H9 (cell line): ENCODE measurements around the gene SYT3. TPM values are rescaled to one million over a fixed set of nuclear protein-coding genes. Genes with fewer than 3 reads are reported as not detected.

Source experiments
- DNase-seq: peaks from one replicate; pipeline ENCODE4 v3.0.0-alpha.2; 2017
- H2AFZ ChIP-seq: one replicate; pipeline ENCODE4 v1.6.1; 2013; ENCODE audit warnings: mild to moderate bottlenecking, low read length, control low read depth, moderate library complexity
- H2AK5ac ChIP-seq: 2 replicates; pipeline ENCODE4 v1.6.1; 2013; ENCODE audit warnings: low read length, control low read depth, mixed read lengths; ENCODE audit not compliant: insufficient read length
- H2BK120ac ChIP-seq: one replicate; pipeline ENCODE4 v1.6.1; 2013; ENCODE audit warnings: low read depth, mild to moderate bottlenecking, low read length, control low read depth, inconsistent platforms; ENCODE audit not compliant: poor library complexity, severe bottlenecking
- H2BK12ac ChIP-seq: 2 replicates; pipeline ENCODE4 v1.6.1; 2013; ENCODE audit warnings: low read length, control low read depth, mixed read lengths, low read depth; ENCODE audit not compliant: insufficient read length
- H2BK15ac ChIP-seq: 2 replicates; pipeline ENCODE4 v1.6.1; 2013; ENCODE audit warnings: low read depth, low read length, control low read depth
- H2BK20ac ChIP-seq: one replicate; pipeline ENCODE4 v1.6.1; 2013; ENCODE audit warnings: low read depth, mild to moderate bottlenecking, low read length, control low read depth, inconsistent platforms; ENCODE audit not compliant: poor library complexity, severe bottlenecking
- H2BK5ac ChIP-seq: 2 replicates; pipeline ENCODE4 v1.6.1; 2013; ENCODE audit warnings: low read length, control low read depth, mixed read lengths; ENCODE audit not compliant: insufficient read length
- H3K14ac ChIP-seq: 2 replicates; pipeline ENCODE4 v1.6.1; 2013; ENCODE audit warnings: low read length, control low read depth; ENCODE audit not compliant: insufficient read depth
- H3K18ac ChIP-seq: 2 replicates; pipeline ENCODE4 v1.6.1; 2013; ENCODE audit warnings: low read depth, mild to moderate bottlenecking, mixed read lengths, low read length, control low read depth; ENCODE audit not compliant: insufficient read length
- H3K23ac ChIP-seq: 2 replicates; pipeline ENCODE4 v1.6.1; 2013; ENCODE audit warnings: low read length, control low read depth, mixed read lengths, low read depth; ENCODE audit not compliant: insufficient read length
- H3K23me2 ChIP-seq: 2 replicates; pipeline ENCODE4 v1.6.1; 2013; ENCODE audit warnings: low read depth, mild to moderate bottlenecking, mixed read lengths, low read length, control low read depth; ENCODE audit not compliant: insufficient read length, poor library complexity, severe bottlenecking
- H3K27ac ChIP-seq: 2 replicates; pipeline ENCODE4 v1.5.1; 2013; ENCODE audit warnings: low read length, control low read depth, mixed read lengths, low read depth; ENCODE audit not compliant: insufficient read length
- H3K27me3 ChIP-seq: 2 replicates; pipeline ENCODE4 v1.6.1; 2013; ENCODE audit warnings: low read length, control low read depth, inconsistent platforms; ENCODE audit not compliant: insufficient read depth
- H3K4ac ChIP-seq: 2 replicates; pipeline ENCODE4 v1.6.1; 2013; ENCODE audit warnings: low read depth, mild to moderate bottlenecking, control low read depth, inconsistent platforms, low read length, moderate library complexity
- H3K4me1 ChIP-seq: 2 replicates; pipeline ENCODE4 v1.6.1; 2013; ENCODE audit warnings: low read length, control low read depth, inconsistent platforms; ENCODE audit not compliant: insufficient read depth
- H3K4me2 ChIP-seq: 2 replicates; pipeline ENCODE4 v1.6.1; 2013; ENCODE audit warnings: low read length, control low read depth, mixed read lengths; ENCODE audit not compliant: insufficient read length, insufficient read depth
- H3K56ac ChIP-seq: 2 replicates; pipeline ENCODE4 v1.6.1; 2013; ENCODE audit warnings: low read depth, mild to moderate bottlenecking, mixed read lengths, low read length, control low read depth; ENCODE audit not compliant: insufficient read length
- H3K79me1 ChIP-seq: 2 replicates; pipeline ENCODE4 v1.6.1; 2013; ENCODE audit warnings: low read depth, mild to moderate bottlenecking, moderate library complexity, low read length, control low read depth, inconsistent platforms; ENCODE audit not compliant: insufficient read depth, poor library complexity, severe bottlenecking
- H3K79me2 ChIP-seq: 2 replicates; pipeline ENCODE4 v1.6.1; 2013; ENCODE audit warnings: low read length, control low read depth, inconsistent platforms; ENCODE audit not compliant: insufficient read depth
- H3K9ac ChIP-seq: 2 replicates; pipeline ENCODE4 v1.6.1; 2013; ENCODE audit warnings: low read length, control low read depth, mixed read lengths; ENCODE audit not compliant: insufficient read length; ENCODE audit errors: extremely low read depth
- H3K9me3 ChIP-seq: one replicate; pipeline ENCODE4 v1.6.1; 2013; ENCODE audit warnings: low read depth, low read length, inconsistent platforms; ENCODE audit not compliant: control insufficient read depth
- H3T11ph ChIP-seq: one replicate; pipeline ENCODE4 v1.6.1; 2013; ENCODE audit warnings: mild to moderate bottlenecking, low read length, control low read depth, inconsistent platforms
- H4K20me1 ChIP-seq: one replicate; pipeline ENCODE4 v1.6.1; 2013; ENCODE audit not compliant: control insufficient read depth, insufficient read length, insufficient read depth
- H4K5ac ChIP-seq: 2 replicates; pipeline ENCODE4 v1.6.1; 2013; ENCODE audit warnings: low read depth, mild to moderate bottlenecking, mixed read lengths, low read length, control low read depth; ENCODE audit not compliant: insufficient read length
- H4K8ac ChIP-seq: replicated peaks from 2 replicates; pipeline ENCODE4 v1.6.1; 2013; ENCODE audit warnings: low read length, control low read depth, mixed read lengths, low read depth; ENCODE audit not compliant: insufficient read length
- H4K91ac ChIP-seq: 2 replicates; pipeline ENCODE4 v1.6.1; 2013; ENCODE audit warnings: low read depth, mild to moderate bottlenecking, moderate library complexity, mixed read lengths, low read length, control low read depth; ENCODE audit not compliant: insufficient read length
- H3K27ac Mint-ChIP-seq, 3 experiments: 2 replicates in 2 of 3; 3 replicates in 1 of 3; pipeline ENCODE4 v1.8.0; 2020 to 2021; ENCODE audit warnings: mixed read lengths in 3 of 3, mild to moderate bottlenecking in 1 of 3, moderate library complexity in 1 of 3
- H3K27me3 Mint-ChIP-seq: 2 replicates; pipeline ENCODE4 v1.8.0; 2021; ENCODE audit warnings: low read depth, mild to moderate bottlenecking, moderate library complexity, mixed read lengths
- H3K36me3 Mint-ChIP-seq, 3 experiments: 2 replicates in 2 of 3; 3 replicates in 1 of 3; pipeline ENCODE4 v1.8.0; 2020 to 2021; ENCODE audit warnings: low read depth in 3 of 3, mixed read lengths in 3 of 3; ENCODE audit not compliant: insufficient read depth in 1 of 3
- H3K4me1 Mint-ChIP-seq, 2 experiments: 2 replicates each; pipeline ENCODE4 v1.8.0; 2020; ENCODE audit warnings: mixed read lengths in 2 of 2
- H3K4me3 Mint-ChIP-seq, 2 experiments: 2 replicates in 1 of 2; 3 replicates in 1 of 2; pipeline ENCODE4 v1.8.0; 2020 to 2021; ENCODE audit warnings: mild to moderate bottlenecking in 2 of 2, mixed read lengths in 2 of 2, moderate library complexity in 1 of 2
- H3K9me3 Mint-ChIP-seq, 2 experiments: 2 replicates in 1 of 2; 3 replicates in 1 of 2; pipeline ENCODE4 v1.8.0; 2020; ENCODE audit warnings: mild to moderate bottlenecking in 2 of 2, mixed read lengths in 2 of 2, moderate library complexity in 1 of 2
- CTCF ChIP-seq: fragments of 200-600 bp; sonication (generic); conservative IDR thresholded peaks from 3 replicates; pipeline ENCODE4 v1.8.0; 2021; ENCODE audit warnings: antibody characterized with exemption, mild to moderate bottlenecking
- WGBS: extraction: QIAGEN DNeasy Blood & Tissue Kit; methylation state at CpG from one replicate; pipeline ENCODE4 v1.1.7; 2013; ENCODE audit warnings: missing lambda C conversion rate, low lambda C conversion rate, mixed read lengths; ENCODE audit not compliant: insufficient read length; ENCODE audit errors: extremely low coverage; 5-methylcytosine and 5-hydroxymethylcytosine counted together
- total RNA-seq: library from RNA; stranded (reverse); gene quantifications from 2 replicates; pipeline ENCODE4 v1.2.1, GENCODE V29; 2021

SYT3 gene
- total RNA-seq, 1 experiment from 2014 or later, result 3.1 TPM

DNA sequence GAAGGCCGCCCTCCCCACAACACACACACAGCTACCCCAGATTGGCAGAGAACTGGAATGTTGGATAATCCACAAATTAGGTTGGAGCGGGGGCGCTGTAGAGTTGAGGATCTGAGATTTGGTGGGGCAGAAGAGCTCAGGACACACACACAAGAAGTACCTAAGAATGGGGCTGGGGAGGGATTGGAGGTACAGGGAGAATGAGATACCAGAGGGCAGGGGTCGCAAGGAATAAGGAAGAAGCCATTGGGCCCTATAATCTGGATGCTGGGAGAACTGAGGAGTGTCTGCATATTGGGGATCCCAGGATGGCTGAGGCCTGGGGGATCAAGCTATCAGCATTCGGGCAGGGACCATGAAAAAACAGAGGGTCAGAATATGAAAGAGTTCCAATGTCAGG lies 11.5 kb downstream of the SYT3 start:
- no peak overlapping the region for H3K9ac ChIP-seq
- H3K79me1 ChIP-seq, result no peaks in the 10 kb centered on the region
- no peaks in the 10 kb centered on the region; a peak in 1 of 7 replicates for H3K36me3 Mint-ChIP-seq
- H4K91ac ChIP-seq, result no peak overlapping the region
- peak; percentile 23; the same call in 2 of the 3 replicates for TF ChIP-seq CTCF
- no peak overlapping the region for H4K5ac ChIP-seq
- H3K27ac Mint-ChIP-seq, result no peak overlapping the region
- H3K27ac ChIP-seq, result no peak overlapping the region
- H3K9me3 Mint-ChIP-seq, result peaks cover 0 to 2% of the 10 kb centered on the region in 2 experiments; a peak in 2 of 5 replicates
- no peak overlapping the region for H3K56ac ChIP-seq
- no peaks in the 10 kb centered on the region for H3K9me3 ChIP-seq
- no peak overlapping the region for H2BK5ac ChIP-seq
- peaks cover 0 to 6% of the 10 kb centered on the region in 2 experiments; a peak in 1 of 4 replicates for H3K4me1 Mint-ChIP-seq
- no peak overlapping the region for H3K4ac ChIP-seq
- no peak overlapping the region for H2AFZ ChIP-seq
- H4K8ac ChIP-seq, result no peak overlapping the region
- no peak overlapping the region for H2BK20ac ChIP-seq
- H3K27me3 ChIP-seq, result no peaks in the 10 kb centered on the region
- H3K79me2 ChIP-seq, result no peaks in the 10 kb centered on the region
- no peak overlapping the region for H3K23ac ChIP-seq
- H3K4me2 ChIP-seq, result no peak overlapping the region
- H2AK5ac ChIP-seq, result no peak overlapping the region
- no peak overlapping the region for H3K4me3 Mint-ChIP-seq
- H3T11ph ChIP-seq, result no peak overlapping the region
- no peak overlapping the region for H2BK12ac ChIP-seq
- DNase-seq, result no peak
- H3K23me2 ChIP-seq, result no peaks in the 10 kb centered on the region
- H3K4me1 ChIP-seq, result no peaks in the 10 kb centered on the region
- peaks cover 29% of the 10 kb centered on the region for H3K27me3 Mint-ChIP-seq
- no peak overlapping the region for H2BK120ac ChIP-seq
- H2BK15ac ChIP-seq, result no peak overlapping the region
- no peaks in the 10 kb centered on the region for H4K20me1 ChIP-seq
- no peak overlapping the region for H3K14ac ChIP-seq
- no peak overlapping the region for H3K18ac ChIP-seq
- no CpG with 5 or more reads among the region's 5 CpGs for WGBS
